ENCODE measurements around the gene SIPA1L3.

SIPA1L3 gene

GRCh38 chr19:37874784-37875183 lies 32.2 kb upstream of the SIPA1L3 start:
- no peak for DNase-seq (ENCODE audit: low read depth)
- H3K4me3 ChIP-seq (ENCODE audit: low read depth, low read length), result no peak overlapping the region
- TF ChIP-seq CTCF (IDR thresholded peaks at IDR 0.05; ENCODE audit: insufficient read depth, low read depth, low read length, missing control alignments), result no peak

DNA sequence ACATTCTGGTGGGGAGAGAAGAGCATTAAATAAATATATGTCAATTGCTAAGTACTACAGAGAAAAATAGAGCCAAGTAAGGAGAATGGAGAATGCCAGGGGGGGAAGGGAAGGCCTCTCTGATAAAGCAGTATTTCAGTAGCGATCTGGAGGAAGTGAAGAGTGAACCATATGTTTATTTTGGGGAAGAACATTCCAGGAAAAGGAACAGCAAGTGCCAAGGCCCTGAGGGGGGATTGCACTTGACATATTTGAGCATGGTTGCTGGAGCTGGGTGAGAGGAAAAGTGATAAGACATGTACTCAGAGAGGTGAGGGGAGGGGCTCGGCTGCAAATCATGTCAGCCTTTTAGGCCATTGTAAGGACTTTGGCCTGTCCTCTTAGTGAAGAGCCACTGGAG lies 31.0 kb upstream of the SIPA1L3 start:
- no peak overlapping the region for H3K4me3 ChIP-seq (ENCODE audit: low read depth, low read length)
- no peak for DNase-seq (ENCODE audit: low read depth)
- no peak for TF ChIP-seq CTCF (IDR thresholded peaks at IDR 0.05; ENCODE audit: insufficient read depth, low read depth, low read length, missing control alignments)

GRCh38 chr19:37877147-37877546 lies 29.9 kb upstream of the SIPA1L3 start:
- no peak overlapping the region for H3K4me3 ChIP-seq (ENCODE audit: low read depth, low read length)
- no peak for TF ChIP-seq CTCF (IDR thresholded peaks at IDR 0.05; ENCODE audit: insufficient read depth, low read depth, low read length, missing control alignments)
- DNase-seq (ENCODE audit: low read depth), result no peak

DNA sequence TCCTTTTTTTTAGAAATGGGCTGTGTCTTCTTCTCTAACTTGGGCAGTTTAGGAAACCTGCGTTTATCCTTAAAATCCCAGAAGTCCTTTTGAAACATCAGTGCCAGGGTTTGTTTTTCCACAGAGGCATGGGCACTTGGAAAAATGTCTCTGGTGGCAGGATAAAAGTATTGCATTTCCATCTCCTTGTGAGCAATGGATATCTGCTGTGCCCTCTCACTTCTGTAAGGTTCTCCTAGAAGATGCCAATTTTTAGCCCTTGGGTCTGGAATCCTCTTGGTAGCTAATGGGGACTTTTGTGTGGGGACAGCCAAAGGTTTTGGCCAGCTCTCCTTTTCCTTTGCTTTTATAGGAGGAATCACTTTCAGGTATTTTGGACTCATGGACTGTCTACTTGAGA lies 21.6 kb upstream of the SIPA1L3 start:
- no peak overlapping the region for H3K4me3 ChIP-seq (ENCODE audit: low read depth, low read length)
- no peak for DNase-seq (ENCODE audit: low read depth)
- no peak for TF ChIP-seq CTCF (IDR thresholded peaks at IDR 0.05; ENCODE audit: insufficient read depth, low read depth, low read length, missing control alignments)

DNA sequence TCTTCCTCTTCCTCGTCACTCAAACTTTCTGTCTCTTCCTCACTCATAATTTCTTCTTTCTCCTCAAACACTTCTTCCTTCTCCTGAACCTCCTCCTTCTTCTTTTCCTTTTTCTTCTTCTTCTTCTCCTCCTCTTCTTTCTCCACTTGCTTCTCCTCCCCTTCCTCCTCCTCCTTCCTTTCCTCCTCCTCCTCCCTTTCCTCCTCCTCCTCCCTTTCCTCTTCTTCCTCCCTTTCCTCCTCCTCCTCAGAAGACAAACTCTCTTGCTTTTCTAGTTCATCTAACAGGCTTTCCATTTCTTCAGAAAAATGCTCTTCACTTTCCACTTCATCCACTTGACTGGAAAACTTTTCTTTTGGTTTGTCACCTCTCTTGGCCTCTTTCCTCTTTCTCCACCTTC lies 20.4 kb upstream of the SIPA1L3 start:
- no peak for DNase-seq (ENCODE audit: low read depth)
- no peak for TF ChIP-seq CTCF (IDR thresholded peaks at IDR 0.05; ENCODE audit: insufficient read depth, low read depth, low read length, missing control alignments)

DNA sequence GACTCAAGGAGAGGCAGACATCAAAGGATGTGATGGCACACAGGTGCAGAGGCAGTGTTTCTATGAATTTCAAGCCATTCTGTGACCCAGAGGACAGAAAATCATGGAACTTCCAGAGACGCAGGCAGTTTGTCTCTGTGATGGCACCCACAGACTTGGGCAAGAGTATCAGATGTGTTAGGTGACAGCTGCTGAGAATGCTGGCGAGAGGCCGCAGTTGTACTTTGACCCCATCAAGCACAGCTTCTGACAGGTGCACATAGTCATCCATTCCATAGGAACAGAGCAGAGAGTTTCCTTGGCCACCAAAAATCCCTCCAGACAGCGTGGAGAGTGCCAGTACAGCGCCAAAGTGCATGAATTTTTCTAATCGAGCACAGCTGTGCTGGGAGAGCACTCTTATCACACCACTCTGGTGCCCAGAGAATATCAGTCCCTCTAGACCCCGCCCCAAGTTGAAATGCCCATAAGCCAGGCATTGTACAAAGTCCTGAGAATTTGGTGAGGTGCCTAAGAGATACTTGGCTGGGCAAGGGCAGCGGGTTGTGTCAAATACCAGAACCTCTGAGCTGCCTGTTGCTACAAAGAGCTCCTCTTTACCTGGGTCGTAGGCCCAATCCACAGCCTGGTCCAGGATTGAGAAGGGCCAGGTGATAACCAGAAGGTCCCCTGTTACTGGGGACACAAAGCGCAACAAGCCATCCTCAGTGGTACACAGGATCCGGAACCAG lies 13.0 kb upstream of the SIPA1L3 start:
- no peak overlapping the region for H3K4me3 ChIP-seq (ENCODE audit: low read depth, low read length)
- DNase-seq (ENCODE audit: low read depth), result no peak
- TF ChIP-seq CTCF (IDR thresholded peaks at IDR 0.05; ENCODE audit: insufficient read depth, low read depth, low read length, missing control alignments), result no peak

More for the DNA sequence above, 20.4 kb upstream of the SIPA1L3 start:
- H3K4me3 ChIP-seq (ENCODE audit: low read depth, low read length), result no peak overlapping the region

DNA sequence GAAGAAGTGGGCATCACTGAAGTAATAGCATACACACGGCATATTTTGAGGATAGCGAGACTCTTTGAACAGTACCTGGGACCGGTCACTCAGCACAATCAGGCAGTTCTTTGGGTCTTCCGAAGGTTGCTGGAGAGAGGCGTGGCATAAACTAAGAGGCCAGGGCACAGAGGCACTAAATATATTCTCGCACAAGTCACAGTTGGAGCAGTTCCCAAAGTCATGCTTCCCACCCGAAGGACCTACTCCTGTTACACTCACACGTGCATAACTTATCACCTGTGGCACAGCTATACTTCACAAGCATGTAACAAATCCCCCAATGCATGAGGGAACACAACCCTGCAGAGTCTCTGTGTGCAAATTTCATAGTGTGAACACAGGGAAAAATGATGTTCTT lies 10.8 kb upstream of the SIPA1L3 start:
- no peak overlapping the region for H3K4me3 ChIP-seq (ENCODE audit: low read depth, low read length)
- no peak for TF ChIP-seq CTCF (IDR thresholded peaks at IDR 0.05; ENCODE audit: insufficient read depth, low read depth, low read length, missing control alignments)
- no peak for DNase-seq (ENCODE audit: low read depth)

Data from GM12865 (cell line).